Activated B cell treated with CpG ODN at 0.5 μM for 24 hours (primary cell): ENCODE data around the gene MCCC2. TPM values are rescaled to one million over a fixed set of nuclear protein-coding genes. Genes with fewer than 3 reads are reported as not detected.
"Not testable (repeated sequence)": the region's sequence is repeated elsewhere in the genome, so short reads cannot be mapped to it uniquely, and the experiment has no call there.

Experiments
- ATAC-seq: fragments of 200-7000 bp; cut with Tn5 transposase; one replicate; pipeline ENCODE4 v1.10.0; 2021; ENCODE audit warnings: low read depth, mild to moderate bottlenecking, moderate library complexity
- CTCF ChIA-PET: fragments of 350-600 bp; sonication (Branson Sonifier 250); formaldehyde crosslinking; loops from one replicate; lab custom pipeline; 2021; ENCODE audit warnings: antibody characterized with exemption; lab: Charles Lee
- POLR2A ChIA-PET: fragments of 350-600 bp; sonication (Branson Sonifier 250); formaldehyde crosslinking; loops from one replicate; lab custom pipeline; 2021; ENCODE audit warnings: antibody characterized with exemption; lab: Charles Lee
- DNase-seq: peaks from one replicate; pipeline ENCODE4 v3.0.0; 2022
- H3K27ac Mint-ChIP-seq: one replicate; pipeline ENCODE4 v1.8.0; 2020; ENCODE audit warnings: mixed read lengths
- H3K27me3 Mint-ChIP-seq: one replicate; pipeline ENCODE4 v1.8.0; 2021; ENCODE audit warnings: mixed read lengths
- H3K36me3 Mint-ChIP-seq: one replicate; pipeline ENCODE4 v1.8.0; 2021; ENCODE audit warnings: low read depth, mixed read lengths
- H3K4me1 Mint-ChIP-seq: one replicate; pipeline ENCODE4 v1.8.0; 2021; ENCODE audit warnings: mixed read lengths
- H3K4me3 Mint-ChIP-seq: one replicate; pipeline ENCODE4 v1.8.0; 2020; ENCODE audit warnings: mild to moderate bottlenecking, mixed read lengths
- H3K9me3 Mint-ChIP-seq: one replicate; pipeline ENCODE4 v1.8.0; 2020; ENCODE audit warnings: mixed read lengths
- intact Hi-C: fragments of 100-400 bp; cut with micrococcal nuclease; formaldehyde crosslinking; loops from one replicate; pipeline ENCODE4 v1.15.1; 2024
- total RNA-seq: library from RNA; stranded (reverse); gene quantifications from 2 replicates; pipeline ENCODE4 v1.2.3, GENCODE V29; 2022
- TF ChIP-seq, protein P1 (sequence below): fragments of 200-600 bp; IDR thresholded peaks from one replicate; pipeline ENCODE4 v1.8.0; 2022; ENCODE audit warnings: antibody characterized with exemption, mild to moderate bottlenecking

MCCC2 gene
- total RNA-seq, result 68.5 and 70.4 TPM in 2 replicates

DNA sequence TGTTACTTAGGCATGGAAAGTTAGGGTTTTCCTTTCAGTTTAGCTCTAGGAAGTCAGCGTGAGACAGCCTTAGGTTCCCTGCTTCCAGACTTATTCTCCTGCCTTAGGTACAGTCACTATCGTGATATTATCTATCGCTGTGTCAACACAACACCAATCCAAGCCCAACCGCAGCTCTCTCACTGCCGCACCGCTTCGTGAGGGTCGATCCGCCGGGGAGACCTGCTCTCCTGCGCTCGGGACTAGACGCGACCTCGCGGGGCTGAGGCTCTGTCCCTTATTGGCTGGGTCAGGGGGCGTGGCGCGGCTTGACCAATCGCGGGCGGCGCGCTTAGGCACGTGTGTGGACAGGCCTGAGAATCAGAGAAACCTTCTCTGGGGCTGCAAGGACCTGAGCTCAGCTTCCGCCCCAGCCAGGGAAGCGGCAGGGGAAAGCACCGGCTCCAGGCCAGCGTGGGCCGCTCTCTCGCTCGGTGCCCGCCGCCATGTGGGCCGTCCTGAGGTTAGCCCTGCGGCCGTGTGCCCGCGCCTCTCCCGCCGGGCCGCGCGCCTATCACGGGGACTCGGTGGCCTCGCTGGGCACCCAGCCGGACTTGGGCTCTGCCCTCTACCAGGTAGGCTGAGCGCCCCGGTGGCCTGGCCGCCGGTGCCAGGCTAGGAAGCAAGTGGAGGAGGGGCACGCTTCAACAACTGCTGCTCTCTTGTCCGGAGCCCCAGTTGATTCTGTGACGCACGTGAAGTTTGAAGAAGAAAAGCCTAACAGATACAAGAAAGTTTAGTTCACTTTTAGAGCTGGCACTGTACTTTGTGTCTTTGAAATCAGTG is at the start of gene MCCC2:
Gene MCCC2 (plus strand): TSS at position 400 of the 825 bp plus-strand sequence. CDS start 86 bp downstream, at position 486.
- TF ChIP-seq, protein P1, sequence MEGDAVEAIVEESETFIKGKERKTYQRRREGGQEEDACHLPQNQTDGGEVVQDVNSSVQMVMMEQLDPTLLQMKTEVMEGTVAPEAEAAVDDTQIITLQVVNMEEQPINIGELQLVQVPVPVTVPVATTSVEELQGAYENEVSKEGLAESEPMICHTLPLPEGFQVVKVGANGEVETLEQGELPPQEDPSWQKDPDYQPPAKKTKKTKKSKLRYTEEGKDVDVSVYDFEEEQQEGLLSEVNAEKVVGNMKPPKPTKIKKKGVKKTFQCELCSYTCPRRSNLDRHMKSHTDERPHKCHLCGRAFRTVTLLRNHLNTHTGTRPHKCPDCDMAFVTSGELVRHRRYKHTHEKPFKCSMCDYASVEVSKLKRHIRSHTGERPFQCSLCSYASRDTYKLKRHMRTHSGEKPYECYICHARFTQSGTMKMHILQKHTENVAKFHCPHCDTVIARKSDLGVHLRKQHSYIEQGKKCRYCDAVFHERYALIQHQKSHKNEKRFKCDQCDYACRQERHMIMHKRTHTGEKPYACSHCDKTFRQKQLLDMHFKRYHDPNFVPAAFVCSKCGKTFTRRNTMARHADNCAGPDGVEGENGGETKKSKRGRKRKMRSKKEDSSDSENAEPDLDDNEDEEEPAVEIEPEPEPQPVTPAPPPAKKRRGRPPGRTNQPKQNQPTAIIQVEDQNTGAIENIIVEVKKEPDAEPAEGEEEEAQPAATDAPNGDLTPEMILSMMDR, result no peak
- DNase-seq, result peak; percentile 93
- ATAC-seq, result peak; percentile 98
- H3K27me3 Mint-ChIP-seq, result no peaks in the 10 kb centered on the region
- peak within 1 kb of the TSS; percentile 99 for H3K27ac Mint-ChIP-seq
- H3K4me3 Mint-ChIP-seq, result peak within 1 kb of the TSS; percentile 97
- ChIA-PET POLR2A (interaction anchor here (0.9 to 2.7 kb wide), 9 partner anchors 10 to 132 kb away, joined by 3 to 17 read pairs (median 3); partner anchors contain the start of gene BDP1), CTCF (interaction anchor here (1.1 kb wide), 1 partner anchor 11 kb away, joined by 3 read pairs; no protein-coding TSS in a partner anchor)
- peaks cover 10% of the 10 kb centered on the region for H3K36me3 Mint-ChIP-seq
- intact Hi-C loops, result loop anchor here (1.0 to 10.0 kb wide), 5 partner anchors 14 to 1978 kb away; partner anchors contain the start of genes ANKRA2, TNPO1 and UTP15
- H3K4me1 Mint-ChIP-seq, result peaks cover 43% of the 10 kb centered on the region
- no peaks in the 10 kb centered on the region for H3K9me3 Mint-ChIP-seq

DNA sequence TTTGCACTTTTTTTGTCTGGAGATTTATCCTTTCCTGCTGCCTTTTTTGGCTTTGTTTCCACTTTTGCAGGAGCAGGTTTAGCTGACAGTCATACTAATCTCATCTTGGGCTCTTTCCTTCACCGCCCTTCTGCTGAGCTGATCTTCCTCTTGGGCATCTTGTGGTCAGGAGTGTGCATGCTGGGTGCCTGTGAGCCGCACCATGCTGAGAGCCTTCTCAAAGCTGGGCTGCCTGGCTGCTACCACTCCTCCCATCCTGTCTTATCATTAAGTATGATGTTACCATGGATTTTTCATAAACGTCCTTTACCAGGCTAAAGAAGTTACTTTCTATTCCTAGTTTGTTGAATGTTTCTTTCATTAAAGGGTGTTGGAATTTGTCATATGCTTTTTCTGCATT is 49.5 kb upstream of the MCCC2 start:
- ATAC-seq (no peak), DNase-seq (no peak)
- ChIA-PET POLR2A (no interaction called here), CTCF (no interaction called here)
- intact Hi-C loops, result no loop called here
- no peaks in the 10 kb centered on the region for H3K9me3 Mint-ChIP-seq
- no peak overlapping the region for H3K4me3 Mint-ChIP-seq
- H3K27ac Mint-ChIP-seq, result no peak overlapping the region
- H3K27me3 Mint-ChIP-seq, result no peaks in the 10 kb centered on the region
- TF ChIP-seq, protein P1, result no peak
- H3K36me3 Mint-ChIP-seq, result peaks cover 81% of the 10 kb centered on the region
- peaks cover 5% of the 10 kb centered on the region for H3K4me1 Mint-ChIP-seq

DNA sequence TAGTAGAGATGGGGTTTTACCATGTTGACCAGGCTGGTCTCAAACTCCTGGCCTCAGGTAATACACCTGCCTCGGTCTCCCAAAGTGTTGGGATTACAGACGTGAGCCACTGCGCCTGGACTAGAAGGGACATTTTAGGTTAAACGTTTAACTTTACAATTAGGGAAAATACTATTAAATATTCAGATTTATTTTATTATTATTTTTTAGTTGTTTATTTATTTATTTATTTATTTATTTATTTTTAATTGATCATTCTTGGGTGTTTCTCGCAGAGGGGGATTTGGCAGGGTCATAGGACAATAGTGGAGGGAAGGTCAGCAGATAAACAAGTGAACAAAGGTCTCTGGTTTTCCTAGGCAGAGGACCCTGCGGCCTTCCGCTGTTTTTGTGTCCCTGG is 36.3 kb upstream of the MCCC2 start:
- H3K4me3 Mint-ChIP-seq, H3K27ac Mint-ChIP-seq, intact Hi-C loops, H3K4me1 Mint-ChIP-seq, H3K9me3 Mint-ChIP-seq, CTCF ChIA-PET, H3K27me3 Mint-ChIP-seq, DNase-seq, POLR2A ChIA-PET, ATAC-seq: not testable (repeated sequence)
- H3K36me3 Mint-ChIP-seq, result peaks cover 78% of the 10 kb centered on the region

DNA sequence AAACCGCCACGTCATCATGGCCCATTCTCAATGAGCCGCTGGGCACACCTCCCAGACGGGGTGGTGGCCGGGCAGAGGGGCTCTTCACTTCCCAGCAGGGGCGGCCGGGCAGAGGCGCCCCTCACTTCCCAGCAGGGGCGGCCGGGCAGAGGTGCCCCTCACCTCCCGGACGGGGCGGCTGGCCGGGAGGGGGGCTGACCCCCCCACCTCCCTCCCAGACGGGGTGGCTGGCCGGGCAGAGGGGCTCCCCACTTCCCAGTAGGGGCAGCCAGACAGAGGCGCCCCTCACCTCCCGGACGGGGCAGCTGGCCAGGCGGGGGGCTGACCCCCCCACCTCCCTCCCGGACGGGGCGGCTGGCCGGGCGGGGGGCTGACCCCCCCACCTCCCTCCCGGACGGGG is 35.6 kb upstream of the MCCC2 start:
- ATAC-seq, DNase-seq, H3K27ac Mint-ChIP-seq, H3K9me3 Mint-ChIP-seq, CTCF ChIA-PET, intact Hi-C loops, H3K4me1 Mint-ChIP-seq, H3K27me3 Mint-ChIP-seq, H3K4me3 Mint-ChIP-seq, POLR2A ChIA-PET: not testable (repeated sequence)
- H3K36me3 Mint-ChIP-seq, result peaks cover 77% of the 10 kb centered on the region

DNA sequence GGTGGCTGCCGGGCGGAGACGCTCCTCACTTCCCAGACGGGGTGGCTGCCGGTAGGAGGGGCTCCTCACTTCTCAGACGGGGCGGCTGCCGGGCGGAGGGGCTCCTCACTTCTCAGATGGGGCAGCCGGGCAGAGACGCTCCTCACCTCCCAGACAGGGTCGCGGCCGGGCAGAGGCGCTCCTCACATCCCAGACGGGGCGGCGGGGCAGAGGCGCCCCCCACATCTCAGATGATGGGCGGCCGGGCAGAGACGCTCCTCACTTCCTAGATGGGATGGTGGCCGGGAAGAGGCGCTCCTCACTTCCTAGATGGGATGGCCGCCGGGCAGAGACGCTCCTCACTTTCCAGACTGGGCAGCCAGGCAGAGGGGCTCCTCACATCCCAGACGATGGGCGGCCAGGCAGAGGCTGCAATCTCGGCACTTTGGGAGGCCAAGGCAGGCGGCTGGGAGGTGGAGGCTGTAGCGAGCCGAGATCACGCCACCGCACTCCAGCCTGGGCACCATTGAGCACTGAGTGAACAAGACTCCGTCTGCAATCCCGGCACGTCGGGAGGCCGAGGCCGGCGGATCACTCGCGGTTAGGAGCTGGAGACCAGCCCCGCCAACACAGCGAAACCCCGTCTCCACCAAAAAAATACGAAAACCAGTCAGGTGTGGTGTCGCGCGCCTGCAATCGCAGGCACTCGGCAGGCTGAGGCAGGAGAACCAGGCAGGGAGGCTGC is 35.0 kb upstream of the MCCC2 start:
- H3K4me1 Mint-ChIP-seq, CTCF ChIA-PET, H3K4me3 Mint-ChIP-seq, H3K27me3 Mint-ChIP-seq, H3K9me3 Mint-ChIP-seq, POLR2A ChIA-PET, intact Hi-C loops, DNase-seq, ATAC-seq, H3K27ac Mint-ChIP-seq: not testable (repeated sequence)
- peaks cover 77% of the 10 kb centered on the region for H3K36me3 Mint-ChIP-seq

DNA sequence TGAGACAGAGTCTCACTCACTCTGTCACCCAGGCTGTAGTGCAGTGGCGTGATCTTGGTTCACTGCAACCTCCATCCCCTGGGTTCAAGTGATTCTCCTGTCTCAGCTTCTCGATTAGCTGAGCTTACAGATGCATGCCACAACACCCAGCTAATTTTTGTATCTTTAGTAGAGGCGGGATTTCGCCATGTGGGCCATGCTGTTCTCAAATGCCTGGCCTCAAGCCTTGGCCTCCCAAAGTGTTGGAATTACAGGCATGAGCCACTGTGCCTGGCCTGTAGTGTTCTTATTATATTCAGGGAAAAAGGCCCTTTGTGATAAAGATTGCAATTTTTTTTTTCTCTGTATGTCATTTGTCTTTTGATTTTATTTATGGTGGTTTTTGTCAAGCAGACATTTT is 24.0 kb upstream of the MCCC2 start:
- POLR2A ChIA-PET, result interaction anchor here (1.3 kb wide), 1 partner anchor 23 kb away, joined by 3 read pairs; no protein-coding TSS in a partner anchor
- CTCF ChIA-PET, result no interaction called here

More for the DNA sequence above, 24.0 kb upstream of the MCCC2 start:
- TF ChIP-seq, protein P1, result no peak
- no peak overlapping the region for H3K4me3 Mint-ChIP-seq
- DNase-seq, result no peak
- intact Hi-C loops, result no loop called here
- H3K9me3 Mint-ChIP-seq, result no peaks in the 10 kb centered on the region
- no peaks in the 10 kb centered on the region for H3K4me1 Mint-ChIP-seq
- peaks cover 59% of the 10 kb centered on the region for H3K36me3 Mint-ChIP-seq
- no peak for ATAC-seq
- no peaks in the 10 kb centered on the region for H3K27me3 Mint-ChIP-seq
- H3K27ac Mint-ChIP-seq, result no peak overlapping the region
